Measurements from ENCODE around the gene FNDC3B.

The FNDC3B gene

DNA sequence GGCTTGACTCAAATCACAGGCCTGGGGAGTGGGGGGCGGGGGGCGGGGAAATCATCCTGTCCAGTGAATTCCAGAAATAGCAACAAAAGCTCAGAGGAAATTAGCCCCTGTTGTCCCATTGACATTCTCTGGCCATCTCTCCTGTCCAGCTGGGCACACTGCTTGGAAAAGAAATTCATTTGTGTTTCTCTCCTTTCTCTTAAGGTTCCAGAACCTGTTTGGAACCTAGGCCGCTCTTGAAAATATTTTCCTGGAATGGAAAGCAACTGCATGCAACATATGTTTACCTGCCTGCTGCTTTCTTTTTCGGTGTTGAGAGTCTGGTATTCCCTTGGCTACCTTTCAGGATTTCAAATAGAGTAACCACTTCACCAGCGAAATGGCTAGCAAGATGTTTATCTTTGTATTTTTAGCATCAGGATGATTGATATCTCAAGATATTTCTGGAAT, 239.8 kb downstream of the FNDC3B start:
- H3K9ac ChIP-seq (ENCODE audit: low read depth, low read length), result no peak overlapping the region
- no peaks in the 10 kb centered on the region for H3K9me3 ChIP-seq (ENCODE audit: insufficient read depth, low read depth, low read length)
- no peaks in the 10 kb centered on the region for H3K27me3 ChIP-seq (ENCODE audit: insufficient read depth, low read length)
- H3K4me1 ChIP-seq (ENCODE audit: insufficient read depth, low read length), result no peaks in the 10 kb centered on the region; the same call in 1 of the 2 replicates
- WGBS, result 95% methylated on average over 5 of the region's 5 CpGs
- 0 out of 2 replicates have a peak, but pooled peaks cover 3% of the 10 kb centered on the region for H3K36me3 ChIP-seq (ENCODE audit: insufficient read depth, low read length)
- H3K27ac ChIP-seq (ENCODE audit: low read depth, low read length), result no peak overlapping the region
- no peak overlapping the region for H3K4me3 ChIP-seq (ENCODE audit: low read length)

DNA sequence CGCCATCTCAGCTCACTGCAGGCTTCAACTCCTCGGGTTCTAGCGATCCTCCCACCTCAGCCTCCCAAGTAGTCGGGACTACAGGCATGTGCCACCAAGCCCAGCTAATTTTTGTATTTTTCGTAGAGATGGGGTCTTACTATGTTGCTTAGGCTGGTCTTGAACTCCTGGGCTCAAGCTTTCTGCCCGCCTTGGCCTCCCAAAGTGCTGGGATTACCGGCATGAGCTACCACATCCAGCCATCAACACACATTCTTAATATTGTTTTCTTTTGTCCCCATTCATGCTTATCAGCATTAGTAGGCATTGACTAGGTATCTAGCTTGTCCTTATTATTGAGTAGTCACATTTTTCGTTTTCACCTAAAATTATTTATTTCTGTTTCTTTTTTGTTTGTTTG, 240.6 kb downstream of the FNDC3B start:
- H3K9me3 ChIP-seq (ENCODE audit: insufficient read depth, low read depth, low read length), result no peaks in the 10 kb centered on the region
- H3K9ac ChIP-seq (ENCODE audit: low read depth, low read length), result no peak overlapping the region
- no peak overlapping the region for H3K27ac ChIP-seq (ENCODE audit: low read depth, low read length)
- H3K27me3 ChIP-seq (ENCODE audit: insufficient read depth, low read length), result no peaks in the 10 kb centered on the region
- H3K4me1 ChIP-seq (ENCODE audit: insufficient read depth, low read length), result no peaks in the 10 kb centered on the region; the same call in 1 of the 2 replicates
- H3K36me3 ChIP-seq (ENCODE audit: insufficient read depth, low read length), result 0 out of 2 replicates have a peak, but pooled peaks cover 3% of the 10 kb centered on the region
- WGBS, result 93% methylated on average over 7 of the region's 8 CpGs
- H3K4me3 ChIP-seq (ENCODE audit: low read length), result no peak overlapping the region

DNA sequence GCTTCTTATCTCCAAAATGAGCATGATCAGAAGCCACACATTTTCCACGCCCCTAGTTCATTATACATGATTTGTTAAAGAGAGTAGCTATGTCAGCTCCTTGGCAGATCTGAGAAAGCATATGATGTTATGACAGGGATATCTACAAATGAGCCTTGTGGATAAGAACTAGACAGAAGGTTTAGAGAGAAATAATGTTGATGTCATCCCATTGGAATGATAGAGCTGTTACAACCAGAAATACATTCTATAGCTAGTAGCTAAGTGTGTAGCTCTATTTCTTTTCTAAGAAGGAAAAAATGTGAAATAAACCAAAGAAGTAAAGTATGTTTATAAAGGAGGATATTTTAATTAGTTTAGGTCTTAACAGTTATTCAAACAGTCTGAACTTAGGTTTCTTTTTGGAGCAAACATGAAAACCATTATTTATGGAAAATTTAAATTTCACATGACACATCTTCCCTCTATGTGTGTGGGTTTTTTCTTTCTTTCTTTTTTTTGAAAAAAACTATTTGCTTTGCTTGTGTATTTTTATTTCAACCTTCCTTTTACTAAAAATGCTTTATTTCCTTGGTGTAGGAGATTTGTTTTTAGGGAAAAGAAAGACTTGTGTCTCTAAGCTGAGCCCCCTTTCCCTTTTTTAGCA, 241.2 kb downstream of the FNDC3B start:
- H3K9me3 ChIP-seq (ENCODE audit: insufficient read depth, low read depth, low read length), result no peaks in the 10 kb centered on the region
- 91% methylated on average over 1 of the region's 1 CpG for WGBS
- no peaks in the 10 kb centered on the region; the same call in 1 of the 2 replicates for H3K4me1 ChIP-seq (ENCODE audit: insufficient read depth, low read length)
- H3K36me3 ChIP-seq (ENCODE audit: insufficient read depth, low read length), result peaks cover 7% of the 10 kb centered on the region; the same call in 1 of the 2 replicates
- H3K4me3 ChIP-seq (ENCODE audit: low read length), result no peak overlapping the region
- no peak overlapping the region for H3K27ac ChIP-seq (ENCODE audit: low read depth, low read length)
- no peak overlapping the region for H3K9ac ChIP-seq (ENCODE audit: low read depth, low read length)
- no peaks in the 10 kb centered on the region for H3K27me3 ChIP-seq (ENCODE audit: insufficient read depth, low read length)

DNA sequence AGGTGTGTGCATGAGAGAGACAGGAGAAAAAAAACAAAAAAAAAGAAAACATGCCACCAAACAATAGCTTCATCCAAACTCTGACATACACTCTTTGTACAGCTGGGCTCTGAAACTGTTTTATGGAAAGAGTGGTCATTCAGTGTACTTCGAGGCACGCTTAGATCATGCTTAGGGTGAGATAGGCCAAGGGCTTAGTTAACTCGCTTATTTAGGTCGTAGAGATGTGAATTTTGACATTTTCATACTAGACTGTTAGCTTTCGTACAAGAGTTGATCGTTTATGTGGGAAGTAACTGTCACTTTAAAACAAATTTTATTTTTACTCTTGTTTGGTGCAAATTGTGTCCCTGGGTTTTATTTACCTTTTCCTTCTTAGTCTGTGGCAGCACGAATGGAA, 242.5 kb downstream of the FNDC3B start:
- no peaks in the 10 kb centered on the region for H3K9me3 ChIP-seq (ENCODE audit: insufficient read depth, low read depth, low read length)
- no peaks in the 10 kb centered on the region for H3K27me3 ChIP-seq (ENCODE audit: insufficient read depth, low read length)
- no peak overlapping the region for H3K4me3 ChIP-seq (ENCODE audit: low read length)
- no peaks in the 10 kb centered on the region; the same call in 1 of the 2 replicates for H3K4me1 ChIP-seq (ENCODE audit: insufficient read depth, low read length)
- peaks cover 18% of the 10 kb centered on the region for H3K36me3 ChIP-seq (ENCODE audit: insufficient read depth, low read length)
- no peak overlapping the region for H3K9ac ChIP-seq (ENCODE audit: low read depth, low read length)
- WGBS, result 97% methylated on average over 4 of the region's 7 CpGs
- no peak overlapping the region for H3K27ac ChIP-seq (ENCODE audit: low read depth, low read length)

DNA sequence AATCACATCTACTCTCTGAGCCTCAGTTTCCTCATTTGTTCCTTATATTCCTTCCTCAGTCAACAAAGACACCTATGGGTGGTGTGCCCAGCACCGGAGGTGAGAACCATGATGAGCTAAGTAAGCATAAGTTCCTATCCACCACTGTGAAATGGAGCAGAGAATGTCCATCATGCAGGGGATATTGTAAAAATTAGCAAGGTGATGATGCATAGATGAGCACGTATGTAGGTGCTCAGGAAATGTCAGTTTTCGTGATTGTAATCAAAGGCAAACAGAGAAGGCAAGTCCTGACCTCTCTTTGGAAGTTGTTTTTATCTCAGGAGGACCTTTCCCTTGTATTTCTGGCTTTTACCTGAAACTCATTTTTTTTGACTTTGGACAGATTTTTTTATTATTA, 243.5 kb downstream of the FNDC3B start:
- Histone ChIP-seq H3K4me1 (ENCODE audit: insufficient read depth, low read length) (no peaks in the 10 kb centered on the region; the same call in 1 of the 2 replicates), H3K36me3 (ENCODE audit: insufficient read depth, low read length) (peaks cover 27% of the 10 kb centered on the region), H3K27ac (ENCODE audit: low read depth, low read length) (no peak overlapping the region), H3K9ac (ENCODE audit: low read depth, low read length) (no peak overlapping the region), H3K4me3 (ENCODE audit: low read length) (no peak overlapping the region), H3K27me3 (ENCODE audit: insufficient read depth, low read length) (no peaks in the 10 kb centered on the region), H3K9me3 (ENCODE audit: insufficient read depth, low read depth, low read length) (no peaks in the 10 kb centered on the region)
- 94% methylated on average over 3 of the region's 3 CpGs for WGBS

DNA sequence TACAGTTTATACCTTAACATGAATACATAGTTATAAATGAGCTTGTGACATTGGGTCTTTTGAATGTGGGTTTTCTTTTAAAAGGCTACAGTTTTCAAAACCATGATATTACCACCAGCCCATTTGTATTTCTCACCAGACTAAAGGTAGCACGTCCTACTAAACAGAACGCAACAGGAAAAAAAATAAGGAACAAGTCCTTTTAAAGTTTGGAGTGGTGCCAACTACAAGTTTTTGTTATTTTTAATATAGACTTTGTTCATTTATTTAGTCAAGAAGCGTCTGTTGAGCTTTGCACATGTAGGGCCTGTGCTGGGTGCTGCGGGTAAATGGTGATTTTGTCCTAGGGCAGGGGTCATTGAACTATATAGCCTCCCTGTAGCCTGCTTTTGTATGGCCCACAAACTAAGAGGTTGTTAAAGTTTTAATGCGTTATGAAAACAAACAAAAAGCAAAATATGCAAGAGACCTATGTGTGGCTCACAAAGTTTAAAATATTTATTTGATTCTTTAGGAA, 244.5 kb downstream of the FNDC3B start:
- WGBS, result 96% methylated on average over 5 of the region's 5 CpGs
- Histone ChIP-seq H3K27ac (ENCODE audit: low read depth, low read length) (no peak overlapping the region), H3K4me3 (ENCODE audit: low read length) (no peak overlapping the region), H3K36me3 (ENCODE audit: insufficient read depth, low read length) (peaks cover 37% of the 10 kb centered on the region), H3K4me1 (ENCODE audit: insufficient read depth, low read length) (no peaks in the 10 kb centered on the region; the same call in 1 of the 2 replicates), H3K27me3 (ENCODE audit: insufficient read depth, low read length) (no peaks in the 10 kb centered on the region), H3K9me3 (ENCODE audit: insufficient read depth, low read depth, low read length) (no peaks in the 10 kb centered on the region), H3K9ac (ENCODE audit: low read depth, low read length) (no peak overlapping the region)

DNA sequence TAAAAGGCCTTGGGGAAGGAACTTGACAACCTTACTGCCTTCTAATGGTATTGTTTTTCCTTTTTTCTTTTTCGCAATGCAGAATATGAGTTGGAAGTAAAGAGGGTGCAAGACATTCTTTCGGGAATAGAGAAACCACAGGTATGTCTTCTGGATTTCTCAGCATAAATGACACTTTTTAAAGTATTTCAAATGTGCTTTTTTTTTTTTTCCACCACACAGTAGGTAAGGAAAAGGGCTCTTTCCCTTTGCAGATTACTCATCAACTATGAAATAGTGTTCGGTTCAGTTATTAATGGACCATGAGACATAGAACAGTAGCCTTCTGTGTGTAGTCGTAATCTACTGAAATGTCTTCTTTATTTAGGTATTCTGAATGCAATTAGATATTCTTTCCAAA, 246.5 kb downstream of the FNDC3B start:
- Histone ChIP-seq H3K4me1 (ENCODE audit: insufficient read depth, low read length) (no peaks in the 10 kb centered on the region), H3K36me3 (ENCODE audit: insufficient read depth, low read length) (peaks cover 43% of the 10 kb centered on the region), H3K9ac (ENCODE audit: low read depth, low read length) (no peak overlapping the region), H3K27me3 (ENCODE audit: insufficient read depth, low read length) (no peaks in the 10 kb centered on the region), H3K27ac (ENCODE audit: low read depth, low read length) (no peak overlapping the region), H3K9me3 (ENCODE audit: insufficient read depth, low read depth, low read length) (no peaks in the 10 kb centered on the region), H3K4me3 (ENCODE audit: low read length) (no peak overlapping the region)
- no CpG with 5 or more reads among the region's 4 CpGs for WGBS

DNA sequence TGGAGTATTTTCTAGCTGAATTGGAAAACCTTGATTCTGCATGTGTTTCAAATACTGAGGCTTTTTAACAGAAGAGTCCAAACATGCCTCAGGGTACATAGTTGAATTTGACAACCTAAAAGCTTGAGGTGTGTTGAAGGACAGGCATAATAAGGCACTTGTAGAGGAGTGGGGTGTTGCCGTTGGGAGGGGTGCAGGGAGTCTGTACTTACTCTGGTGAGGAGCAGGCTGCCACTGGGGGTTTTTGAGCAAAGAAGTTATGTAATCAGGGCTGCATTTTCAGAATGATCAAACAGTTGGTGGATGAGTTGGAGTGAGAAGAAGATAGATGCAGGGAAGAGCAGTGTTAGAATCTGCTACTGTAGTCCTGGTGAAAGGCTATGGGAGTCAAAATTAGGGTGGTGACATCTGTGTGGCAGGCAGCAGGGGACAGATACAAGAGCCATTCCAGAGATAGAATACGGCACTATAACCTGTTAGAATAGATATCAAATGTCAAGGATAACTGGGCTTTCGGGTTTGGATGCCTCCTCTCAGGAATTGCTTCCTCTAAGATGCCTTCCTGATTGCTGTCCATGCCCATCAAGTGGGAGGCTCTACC, 247.3 kb downstream of the FNDC3B start:
- Histone ChIP-seq H3K9me3 (ENCODE audit: insufficient read depth, low read depth, low read length) (no peaks in the 10 kb centered on the region), H3K9ac (ENCODE audit: low read depth, low read length) (no peak overlapping the region), H3K4me1 (ENCODE audit: insufficient read depth, low read length) (no peaks in the 10 kb centered on the region), H3K27ac (ENCODE audit: low read depth, low read length) (no peak overlapping the region), H3K27me3 (ENCODE audit: insufficient read depth, low read length) (no peaks in the 10 kb centered on the region), H3K4me3 (ENCODE audit: low read length) (no peak overlapping the region), H3K36me3 (ENCODE audit: insufficient read depth, low read length) (peaks cover 43% of the 10 kb centered on the region)
- 83% methylated on average over 3 of the region's 3 CpGs for WGBS

DNA sequence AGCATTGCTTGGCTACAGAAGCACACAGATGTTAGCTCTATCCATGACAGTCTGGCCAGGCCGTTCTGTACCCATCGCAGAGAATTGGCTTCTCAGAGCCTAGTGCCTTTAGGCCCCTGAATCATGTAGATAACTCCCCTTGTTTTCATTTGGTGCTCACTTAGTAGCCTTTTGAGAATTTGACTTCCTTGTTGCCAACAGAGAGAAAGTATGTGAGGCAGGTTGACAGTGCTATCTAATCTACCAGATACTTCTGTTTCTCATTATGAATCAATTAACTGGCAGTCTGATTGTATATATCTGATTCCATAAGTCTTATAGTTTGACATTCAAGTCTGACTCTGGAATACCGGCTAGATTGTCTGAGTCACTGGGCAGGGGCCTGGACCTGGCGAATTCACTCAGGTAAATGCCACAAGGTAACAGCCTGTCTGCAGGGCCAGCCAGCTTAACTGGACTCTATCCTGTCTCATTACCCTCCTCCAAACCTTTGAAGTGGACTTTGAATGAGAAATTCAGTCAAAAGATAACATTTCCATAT, 248.6 kb downstream of the FNDC3B start:
- Histone ChIP-seq H3K27ac (ENCODE audit: low read depth, low read length) (no peak overlapping the region), H3K27me3 (ENCODE audit: insufficient read depth, low read length) (no peaks in the 10 kb centered on the region), H3K36me3 (ENCODE audit: insufficient read depth, low read length) (peaks cover 47% of the 10 kb centered on the region), H3K4me3 (ENCODE audit: low read length) (no peak overlapping the region), H3K9me3 (ENCODE audit: insufficient read depth, low read depth, low read length) (no peaks in the 10 kb centered on the region), H3K9ac (ENCODE audit: low read depth, low read length) (no peak overlapping the region), H3K4me1 (ENCODE audit: insufficient read depth, low read length) (no peaks in the 10 kb centered on the region)
- 92% methylated on average over 4 of the region's 4 CpGs for WGBS

DNA sequence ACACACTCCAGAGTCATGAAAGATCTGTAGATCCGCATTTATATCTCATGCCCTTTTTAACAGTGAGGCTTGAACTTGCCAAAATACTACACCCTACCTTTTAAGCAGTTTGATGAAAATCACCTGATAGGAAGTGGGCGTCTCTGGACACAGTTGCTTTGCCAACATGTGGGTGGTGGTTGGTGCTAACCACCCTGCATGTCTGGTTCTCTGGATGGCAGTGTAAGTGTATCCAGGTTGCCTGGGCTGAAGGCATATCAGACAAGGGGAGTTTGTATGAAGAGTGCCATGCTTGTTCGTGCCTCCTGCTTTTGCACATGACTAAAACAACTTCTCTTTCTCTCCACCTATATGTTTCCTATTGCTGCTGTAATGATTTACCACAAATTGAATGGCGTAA, 249.3 kb downstream of the FNDC3B start:
- Histone ChIP-seq H3K9ac (ENCODE audit: low read depth, low read length) (no peak overlapping the region), H3K9me3 (ENCODE audit: insufficient read depth, low read depth, low read length) (no peaks in the 10 kb centered on the region), H3K36me3 (ENCODE audit: insufficient read depth, low read length) (peaks cover 48% of the 10 kb centered on the region), H3K4me3 (ENCODE audit: low read length) (no peak overlapping the region), H3K27ac (ENCODE audit: low read depth, low read length) (no peak overlapping the region), H3K27me3 (ENCODE audit: insufficient read depth, low read length) (no peaks in the 10 kb centered on the region), H3K4me1 (ENCODE audit: insufficient read depth, low read length) (no peaks in the 10 kb centered on the region)
- 93% methylated on average over 4 of the region's 4 CpGs for WGBS

DNA sequence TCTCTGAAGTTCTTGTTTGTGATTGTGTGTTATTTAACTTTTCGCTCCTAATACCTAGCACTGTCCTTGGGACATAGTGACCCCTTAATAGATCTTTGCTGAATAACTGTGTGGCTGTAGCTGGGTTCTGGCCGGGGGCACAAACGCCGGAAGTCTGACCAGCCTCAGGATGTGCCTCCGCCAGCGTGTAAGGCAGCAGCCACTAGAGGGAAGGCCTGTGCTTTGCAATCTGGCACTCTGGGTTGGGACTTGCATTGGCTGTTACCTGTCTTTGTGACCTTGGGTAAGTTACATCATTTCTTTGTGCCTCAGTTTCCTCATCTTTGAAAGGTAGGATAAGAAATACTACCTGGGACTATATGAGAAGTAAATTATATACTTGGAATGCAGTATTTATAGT, 250.2 kb downstream of the FNDC3B start:
- Histone ChIP-seq H3K9me3 (ENCODE audit: insufficient read depth, low read depth, low read length) (no peaks in the 10 kb centered on the region), H3K4me3 (ENCODE audit: low read length) (no peak overlapping the region), H3K4me1 (ENCODE audit: insufficient read depth, low read length) (no peaks in the 10 kb centered on the region), H3K27ac (ENCODE audit: low read depth, low read length) (no peak overlapping the region), H3K9ac (ENCODE audit: low read depth, low read length) (no peak overlapping the region), H3K27me3 (ENCODE audit: insufficient read depth, low read length) (no peaks in the 10 kb centered on the region), H3K36me3 (ENCODE audit: insufficient read depth, low read length) (peaks cover 56% of the 10 kb centered on the region)
- 84% methylated on average over 6 of the region's 6 CpGs for WGBS

Data from HUES64 (cell line).